Ovary (tissue), 3 donors: ENCODE measurements around the gene EEF2K.

ENCODE experiments used
- CTCF ChIP-seq, 3 donors: fragments of 450-650 bp in 2 of 3; fragments of 200-600 bp in 1 of 3; IDR thresholded peaks; one replicate each; pipeline versions ENCODE4 v1.5.1 to v1.8.0; 2016 to 2022; ENCODE audit warnings: antibody characterized with exemption in 3 of 3, mild to moderate bottlenecking in 1 of 3
- POLR2A ChIP-seq: fragments of 450-650 bp; IDR thresholded peaks from one replicate; pipeline ENCODE4 v1.6.1; 2017; ENCODE audit warnings: antibody characterized with exemption, mild to moderate bottlenecking, moderate library complexity
- donor health status: DM: no; HTN: no; CAD: no.

- TF ChIP-seq POLR2A (no peak), CTCF (IDR thresholded peaks at IDR 0.05) (no peak)
These were observed 90.4 kb downstream of the EEF2K start for GRCh38 chr16:22296225-22297113.
